ENCODE measurements around the gene PKP4.

PKP4 gene

GRCh38 chr2:158501301-158501700, 44.5 kb downstream of the PKP4 start:
- H3K4me1 ChIP-seq (ENCODE audit: insufficient read depth, low read length), result peaks cover 38% of the 10 kb centered on the region
- whole genome bisulfite sequencing, result 100% methylated on average over 1 of the region's 1 CpG
- H3K9me3 ChIP-seq (ENCODE audit: insufficient read depth, low read depth, low read length), result no peaks in the 10 kb centered on the region
- no peak overlapping the region for H3K4me3 ChIP-seq (ENCODE audit: low read length)
- 0 out of 2 replicates have a peak, but pooled peaks cover 3% of the 10 kb centered on the region for H3K36me3 ChIP-seq (ENCODE audit: insufficient read depth, low read length)
- no peak overlapping the region for H3K27ac ChIP-seq (ENCODE audit: low read depth, low read length)
- H3K27me3 ChIP-seq (ENCODE audit: insufficient read depth, low read length), result no peaks in the 10 kb centered on the region
- no peak overlapping the region for H3K9ac ChIP-seq (ENCODE audit: low read depth, low read length)

- 0 out of 2 replicates have a peak, but pooled peaks cover 3% of the 10 kb centered on the region for H3K36me3 ChIP-seq (ENCODE audit: insufficient read depth, low read length)
- H3K27ac ChIP-seq (ENCODE audit: low read depth, low read length), result no peak overlapping the region
- peaks cover 23% of the 10 kb centered on the region for H3K4me1 ChIP-seq (ENCODE audit: insufficient read depth, low read length)
- no peaks in the 10 kb centered on the region for H3K9me3 ChIP-seq (ENCODE audit: insufficient read depth, low read depth, low read length)
- H3K4me3 ChIP-seq (ENCODE audit: low read length), result no peak overlapping the region
- 100% methylated on average over 2 of the region's 2 CpGs for WGBS
- no peak overlapping the region for H3K9ac ChIP-seq (ENCODE audit: low read depth, low read length)
- H3K27me3 ChIP-seq (ENCODE audit: insufficient read depth, low read length), result no peaks in the 10 kb centered on the region
Measured at GRCh38 chr2:158502974-158503373, 46.2 kb downstream of the PKP4 start.

GRCh38 chr2:158504088-158504487, 47.3 kb downstream of the PKP4 start:
- Histone ChIP-seq H3K27ac (ENCODE audit: low read depth, low read length) (no peak overlapping the region), H3K4me1 (ENCODE audit: insufficient read depth, low read length) (peaks cover 23% of the 10 kb centered on the region), H3K4me3 (ENCODE audit: low read length) (no peak overlapping the region), H3K27me3 (ENCODE audit: insufficient read depth, low read length) (no peaks in the 10 kb centered on the region), H3K36me3 (ENCODE audit: insufficient read depth, low read length) (0 out of 2 replicates have a peak, but pooled peaks cover 3% of the 10 kb centered on the region), H3K9ac (ENCODE audit: low read depth, low read length) (no peak overlapping the region), H3K9me3 (ENCODE audit: insufficient read depth, low read depth, low read length) (no peaks in the 10 kb centered on the region)
- over 99% methylated on average over 3 of the region's 3 CpGs for WGBS

- H3K9me3 ChIP-seq (ENCODE audit: insufficient read depth, low read depth, low read length), result no peaks in the 10 kb centered on the region
- no peak overlapping the region for H3K9ac ChIP-seq (ENCODE audit: low read depth, low read length)
- 85% methylated on average over 3 of the region's 4 CpGs for WGBS
- H3K27me3 ChIP-seq (ENCODE audit: insufficient read depth, low read length), result no peaks in the 10 kb centered on the region
- no peak overlapping the region for H3K27ac ChIP-seq (ENCODE audit: low read depth, low read length)
- H3K4me1 ChIP-seq (ENCODE audit: insufficient read depth, low read length), result peaks cover 29% of the 10 kb centered on the region
- 0 out of 2 replicates have a peak, but pooled peaks cover 3% of the 10 kb centered on the region for H3K36me3 ChIP-seq (ENCODE audit: insufficient read depth, low read length)
- H3K4me3 ChIP-seq (ENCODE audit: low read length), result no peak overlapping the region
Measured at GRCh38 chr2:158505448-158505934, 48.7 kb downstream of the PKP4 start.

- Histone ChIP-seq H3K27ac (ENCODE audit: low read depth, low read length) (no peak overlapping the region), H3K4me1 (ENCODE audit: insufficient read depth, low read length) (peaks cover 32% of the 10 kb centered on the region), H3K4me3 (ENCODE audit: low read length) (no peak overlapping the region), H3K9me3 (ENCODE audit: insufficient read depth, low read depth, low read length) (no peaks in the 10 kb centered on the region), H3K27me3 (ENCODE audit: insufficient read depth, low read length) (no peaks in the 10 kb centered on the region), H3K9ac (ENCODE audit: low read depth, low read length) (no peak overlapping the region), H3K36me3 (ENCODE audit: insufficient read depth, low read length) (no peaks in the 10 kb centered on the region)
- 93% methylated on average over 4 of the region's 4 CpGs for WGBS
Measured at GRCh38 chr2:158507141-158507540, 50.4 kb downstream of the PKP4 start.

- Histone ChIP-seq H3K27ac (ENCODE audit: low read depth, low read length) (no peak overlapping the region), H3K27me3 (ENCODE audit: insufficient read depth, low read length) (no peaks in the 10 kb centered on the region), H3K9ac (ENCODE audit: low read depth, low read length) (no peak overlapping the region), H3K4me3 (ENCODE audit: low read length) (no peak overlapping the region), H3K4me1 (ENCODE audit: insufficient read depth, low read length) (peaks cover 27% of the 10 kb centered on the region), H3K36me3 (ENCODE audit: insufficient read depth, low read length) (no peaks in the 10 kb centered on the region), H3K9me3 (ENCODE audit: insufficient read depth, low read depth, low read length) (no peaks in the 10 kb centered on the region)
- 95% methylated on average over 2 of the region's 2 CpGs for WGBS
Measured at GRCh38 chr2:158507679-158508078, 50.9 kb downstream of the PKP4 start.

GRCh38 chr2:158509928-158510797, 53.4 kb downstream of the PKP4 start:
- 95% methylated on average over 2 of the region's 2 CpGs for WGBS
- Histone ChIP-seq H3K4me1 (ENCODE audit: insufficient read depth, low read length) (peaks cover 19% of the 10 kb centered on the region), H3K36me3 (ENCODE audit: insufficient read depth, low read length) (no peaks in the 10 kb centered on the region), H3K9me3 (ENCODE audit: insufficient read depth, low read depth, low read length) (no peaks in the 10 kb centered on the region), H3K27ac (ENCODE audit: low read depth, low read length) (no peak overlapping the region), H3K4me3 (ENCODE audit: low read length) (no peak overlapping the region), H3K9ac (ENCODE audit: low read depth, low read length) (no peak overlapping the region), H3K27me3 (ENCODE audit: insufficient read depth, low read length) (no peaks in the 10 kb centered on the region)

GRCh38 chr2:158510887-158511286, 54.1 kb downstream of the PKP4 start:
- Histone ChIP-seq H3K36me3 (ENCODE audit: insufficient read depth, low read length) (no peaks in the 10 kb centered on the region), H3K27ac (ENCODE audit: low read depth, low read length) (no peak overlapping the region), H3K27me3 (ENCODE audit: insufficient read depth, low read length) (no peaks in the 10 kb centered on the region), H3K9me3 (ENCODE audit: insufficient read depth, low read depth, low read length) (no peaks in the 10 kb centered on the region), H3K4me3 (ENCODE audit: low read length) (no peak overlapping the region), H3K4me1 (ENCODE audit: insufficient read depth, low read length) (peaks cover 13% of the 10 kb centered on the region), H3K9ac (ENCODE audit: low read depth, low read length) (no peak overlapping the region)
- WGBS, result 96% methylated on average over 8 of the region's 8 CpGs

- H3K36me3 ChIP-seq (ENCODE audit: insufficient read depth, low read length), result no peaks in the 10 kb centered on the region
Measured at GRCh38 chr2:158511706-158512105, 55.0 kb downstream of the PKP4 start.

GRCh38 chr2:158512323-158512722, 55.6 kb downstream of the PKP4 start:
- H3K27me3 ChIP-seq (ENCODE audit: insufficient read depth, low read length), result no peaks in the 10 kb centered on the region
- WGBS, result 94% methylated on average over 1 of the region's 1 CpG
- H3K9ac ChIP-seq (ENCODE audit: low read depth, low read length), result no peak overlapping the region

More at GRCh38 chr2:158511706-158512105, 55.0 kb downstream of the PKP4 start:
- peaks cover 10% of the 10 kb centered on the region for H3K4me1 ChIP-seq (ENCODE audit: insufficient read depth, low read length)
- H3K9ac ChIP-seq (ENCODE audit: low read depth, low read length), result no peak overlapping the region
- H3K4me3 ChIP-seq (ENCODE audit: low read length), result no peak overlapping the region
- no peaks in the 10 kb centered on the region for H3K9me3 ChIP-seq (ENCODE audit: insufficient read depth, low read depth, low read length)
- H3K27me3 ChIP-seq (ENCODE audit: insufficient read depth, low read length), result no peaks in the 10 kb centered on the region
- no peak overlapping the region for H3K27ac ChIP-seq (ENCODE audit: low read depth, low read length)

GRCh38 chr2:158513841-158514240, 57.1 kb downstream of the PKP4 start:
- Histone ChIP-seq H3K9me3 (ENCODE audit: insufficient read depth, low read depth, low read length) (no peaks in the 10 kb centered on the region), H3K27ac (ENCODE audit: low read depth, low read length) (no peak overlapping the region), H3K4me3 (ENCODE audit: low read length) (no peak overlapping the region), H3K36me3 (ENCODE audit: insufficient read depth, low read length) (no peaks in the 10 kb centered on the region), H3K4me1 (ENCODE audit: insufficient read depth, low read length) (peaks cover 15% of the 10 kb centered on the region), H3K9ac (ENCODE audit: low read depth, low read length) (no peak overlapping the region), H3K27me3 (ENCODE audit: insufficient read depth, low read length) (no peaks in the 10 kb centered on the region)
- WGBS, result 100% methylated on average over 2 of the region's 5 CpGs

More at GRCh38 chr2:158512323-158512722, 55.6 kb downstream of the PKP4 start:
- Histone ChIP-seq H3K9me3 (ENCODE audit: insufficient read depth, low read depth, low read length) (no peaks in the 10 kb centered on the region), H3K4me3 (ENCODE audit: low read length) (no peak overlapping the region), H3K27ac (ENCODE audit: low read depth, low read length) (no peak overlapping the region), H3K4me1 (ENCODE audit: insufficient read depth, low read length) (peaks cover 10% of the 10 kb centered on the region), H3K36me3 (ENCODE audit: insufficient read depth, low read length) (no peaks in the 10 kb centered on the region)

Measured in HUES64 (cell line).